SHP77 treated with DMSO at 0.1 percent for 48 hours (cell line): ENCODE data around the gene LAMP5.

ENCODE experiments used
- DNase-seq: peaks from one replicate; lab custom pipeline; 2025; lab: John Stamatoyannopoulos, UW

The LAMP5 gene

DNA sequence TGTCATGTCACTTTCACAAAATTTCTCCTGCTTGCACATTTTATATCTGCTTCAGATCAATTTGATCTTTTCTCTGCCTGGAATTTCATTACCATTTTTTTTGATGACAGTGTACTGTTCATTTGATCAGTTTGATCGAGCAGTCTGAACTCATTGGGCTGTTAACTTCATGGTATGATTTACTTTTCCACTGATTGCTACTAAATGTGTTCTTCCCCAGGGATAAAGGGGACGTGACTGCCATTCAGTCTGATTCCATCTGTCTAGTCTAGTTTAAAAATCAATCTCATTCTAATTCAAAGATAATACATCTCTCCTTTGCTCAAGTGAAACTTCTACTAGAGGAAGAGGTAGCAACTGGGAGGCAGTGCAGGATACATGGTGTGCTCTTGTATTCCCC is 21.1 kb downstream of the LAMP5 start:
- no peak for DNase-seq

DNA sequence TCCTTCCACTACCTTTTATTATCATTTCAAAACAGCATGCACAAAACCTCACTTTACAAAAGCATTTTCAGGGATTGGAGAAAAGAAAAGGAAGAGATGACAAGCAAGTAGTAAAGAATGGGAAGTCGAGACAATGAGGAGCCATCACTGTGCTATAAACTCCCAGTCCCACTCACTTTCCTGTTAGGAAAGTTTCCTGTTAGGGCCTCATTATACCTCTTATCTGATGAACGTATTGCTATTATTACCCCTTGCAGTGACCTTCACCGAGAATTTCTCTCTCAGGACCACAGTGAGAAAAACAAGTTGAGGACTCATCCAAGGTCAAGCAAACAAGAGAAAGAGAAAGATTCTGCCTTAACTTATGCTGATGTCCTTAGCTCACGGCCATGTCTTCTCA is 28.8 kb downstream of the LAMP5 start:
- DNase-seq = no peak

DNA sequence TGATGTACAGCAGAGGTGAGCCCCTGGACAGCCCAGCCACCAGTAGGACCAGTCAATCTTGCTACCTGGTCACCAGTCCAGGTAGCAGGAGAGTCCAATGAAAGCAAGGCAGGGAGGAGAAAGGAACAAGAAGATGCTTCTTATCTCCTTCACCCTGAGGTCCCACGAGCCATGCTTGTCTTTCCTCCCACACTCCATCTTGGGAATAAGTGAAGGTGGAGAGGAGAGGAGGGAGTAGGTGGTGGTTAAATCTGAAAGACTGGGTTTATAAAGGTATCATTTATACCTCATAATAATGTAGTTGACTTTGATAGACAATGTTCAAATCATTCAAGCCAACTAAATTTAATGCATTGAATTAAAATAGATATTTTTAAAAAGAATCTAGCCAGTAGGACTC is 35.9 kb downstream of the LAMP5 start:
- no peak for DNase-seq

DNA sequence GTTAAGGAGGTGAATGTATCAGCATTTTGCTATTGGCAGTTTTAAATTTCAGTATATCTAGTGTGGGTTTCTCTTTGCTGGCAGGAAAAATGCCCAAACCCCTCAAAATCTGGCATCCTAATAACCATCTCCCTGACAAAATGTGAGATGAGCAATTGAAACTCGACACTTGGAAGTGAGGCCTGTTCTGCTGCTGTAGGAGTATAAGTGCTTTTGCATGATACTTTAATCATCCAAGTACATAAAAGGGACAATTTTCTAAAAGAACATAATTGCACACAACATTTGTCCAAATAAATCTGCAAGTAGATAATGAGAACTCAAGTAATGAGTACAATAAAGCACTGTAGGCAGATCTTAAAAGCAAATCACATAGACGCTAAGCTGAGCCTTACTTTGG is 36.5 kb downstream of the LAMP5 start:
- DNase-seq = no peak

DNA sequence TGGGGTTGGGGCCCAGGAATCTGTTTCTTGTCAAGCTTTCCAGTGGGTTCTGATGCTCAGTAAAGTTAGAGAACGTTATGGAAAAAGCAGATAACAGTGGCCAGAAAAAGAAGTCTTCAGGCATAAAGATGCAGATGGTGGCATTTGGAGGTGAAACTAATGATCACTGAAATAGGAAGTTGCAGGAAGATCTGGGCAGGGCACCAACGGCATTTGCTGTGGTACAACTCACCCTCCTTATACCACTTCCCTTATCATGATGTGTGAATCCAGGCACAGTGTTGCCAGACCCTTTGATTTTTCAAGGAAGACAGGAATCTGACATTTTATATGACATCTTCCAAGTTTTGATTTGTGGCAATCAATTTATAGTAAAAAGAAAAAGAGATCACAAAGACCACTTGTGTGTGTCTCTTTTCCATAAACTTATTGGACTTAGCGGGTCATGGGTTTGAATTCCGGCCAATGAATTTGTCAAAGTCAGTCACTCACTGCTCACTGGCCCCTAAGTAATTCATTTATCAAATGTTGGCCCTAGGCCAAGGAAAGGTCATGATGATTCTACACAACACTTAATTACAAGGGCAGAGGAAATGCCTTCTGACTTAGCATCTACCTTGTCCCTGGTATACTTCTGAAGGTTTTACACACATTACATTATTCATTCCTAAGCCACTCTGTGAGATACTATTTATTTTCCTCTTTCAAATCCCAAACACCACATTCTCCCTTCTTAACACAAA is 37.6 kb downstream of the LAMP5 start:
- no peak for DNase-seq

DNA sequence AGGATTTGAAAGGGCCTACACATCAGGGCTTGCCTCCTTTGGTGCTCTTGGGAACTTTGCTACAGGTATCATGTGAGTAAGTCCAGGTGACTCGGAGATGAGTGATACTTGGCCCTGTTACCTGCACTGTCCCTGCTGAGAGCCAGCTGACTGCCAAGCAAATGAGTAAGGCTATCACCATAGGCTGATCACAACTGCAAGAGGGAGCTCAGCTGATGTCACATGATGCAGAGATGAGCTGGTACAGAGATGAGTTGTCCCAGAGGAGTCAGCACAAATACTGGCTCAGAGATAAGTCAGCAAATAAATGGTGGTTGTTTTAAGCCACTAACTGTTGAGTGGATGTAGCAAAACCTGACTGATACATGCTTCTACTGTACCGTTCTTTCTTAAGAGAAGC is 41.4 kb downstream of the LAMP5 start:
- DNase-seq = no peak

DNA sequence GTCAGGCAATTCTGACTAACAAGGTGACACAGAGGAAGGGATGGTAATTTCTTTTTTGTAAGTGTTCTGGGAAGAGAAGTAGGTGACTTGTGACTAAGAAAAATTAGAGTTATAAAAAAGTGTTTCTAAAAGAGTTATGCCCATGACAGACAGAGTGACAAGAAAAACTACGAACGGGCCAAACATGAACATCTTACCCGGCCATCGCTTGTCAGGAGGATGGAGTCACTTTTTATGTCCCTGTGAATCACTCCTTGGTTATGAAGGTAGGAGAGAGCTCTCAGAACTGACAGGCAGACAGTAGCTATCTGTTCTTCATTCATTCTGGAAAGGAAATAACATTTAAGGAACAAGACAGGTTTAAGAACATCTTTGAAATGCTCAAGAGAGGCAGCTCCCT is 43.0 kb downstream of the LAMP5 start:
- DNase-seq = no peak

DNA sequence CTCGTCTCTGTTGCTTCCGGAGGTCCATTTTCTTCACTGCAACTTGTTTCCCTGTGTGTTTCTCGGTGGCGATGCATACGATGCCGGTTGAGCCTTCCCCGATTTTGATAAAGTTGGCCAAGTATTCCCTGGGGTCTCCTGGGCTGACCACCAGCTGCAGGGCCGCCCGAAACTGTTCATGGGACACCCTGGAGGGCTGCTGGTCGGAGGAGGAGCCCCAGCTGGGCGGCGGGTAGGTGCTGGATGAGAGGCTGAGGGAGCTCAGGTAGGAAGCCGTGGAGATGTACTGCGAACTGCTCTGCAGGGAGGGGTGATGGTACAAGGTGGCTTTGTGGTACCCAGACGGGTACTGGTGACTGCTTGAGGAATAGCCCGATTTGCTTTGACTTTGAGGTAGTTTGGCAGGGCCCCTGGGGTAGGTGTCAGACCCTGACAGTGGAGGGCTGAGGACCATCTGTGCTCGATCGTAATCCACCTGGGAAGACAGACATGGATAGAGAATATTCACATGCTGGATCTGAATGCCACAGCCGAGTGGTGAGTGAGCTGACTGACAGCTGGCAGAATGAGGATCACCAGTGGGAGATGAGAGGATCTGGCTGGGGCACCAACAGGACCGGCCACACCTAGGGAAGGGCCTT is 51.6 kb downstream of the LAMP5 start:
- DNase-seq = no peak

DNA sequence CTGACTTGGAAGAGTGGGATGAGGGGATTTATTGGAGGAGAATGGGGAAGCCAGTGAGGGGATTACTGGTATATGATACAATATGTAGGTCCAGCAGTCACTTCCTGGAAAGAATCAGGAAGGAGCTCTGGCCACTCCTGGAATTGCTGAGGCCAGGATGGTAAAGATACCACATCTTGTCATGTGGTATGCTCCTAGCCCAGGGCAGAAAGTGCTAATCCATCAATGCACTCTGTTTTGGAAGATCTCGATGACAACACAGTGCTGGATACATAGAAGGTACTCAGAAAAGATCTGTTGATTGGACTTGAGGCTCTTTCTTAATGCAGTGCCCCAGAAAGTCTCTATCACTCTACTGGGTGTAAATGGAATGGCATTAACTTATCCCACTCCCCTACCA is 52.6 kb downstream of the LAMP5 start:
- no peak for DNase-seq

DNA sequence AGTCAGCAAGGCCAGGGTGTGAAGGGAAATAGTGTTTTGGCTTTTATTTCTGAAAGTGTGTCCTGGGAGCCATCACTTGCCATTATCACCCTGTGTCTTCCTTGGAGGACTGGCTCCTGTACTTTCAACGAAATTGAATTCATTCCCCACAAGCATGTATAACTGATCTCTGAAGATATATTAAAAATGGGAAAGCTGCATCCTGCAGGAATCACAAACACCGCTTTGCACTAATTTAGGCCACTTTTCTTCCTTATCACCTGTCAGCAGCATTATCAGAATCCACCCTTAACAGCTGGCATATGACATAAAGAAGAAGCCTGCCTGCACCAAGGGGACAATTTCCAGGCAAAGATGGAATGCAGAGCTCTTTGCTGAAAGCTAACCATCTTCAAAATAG is 56.2 kb downstream of the LAMP5 start:
- no peak for DNase-seq

DNA sequence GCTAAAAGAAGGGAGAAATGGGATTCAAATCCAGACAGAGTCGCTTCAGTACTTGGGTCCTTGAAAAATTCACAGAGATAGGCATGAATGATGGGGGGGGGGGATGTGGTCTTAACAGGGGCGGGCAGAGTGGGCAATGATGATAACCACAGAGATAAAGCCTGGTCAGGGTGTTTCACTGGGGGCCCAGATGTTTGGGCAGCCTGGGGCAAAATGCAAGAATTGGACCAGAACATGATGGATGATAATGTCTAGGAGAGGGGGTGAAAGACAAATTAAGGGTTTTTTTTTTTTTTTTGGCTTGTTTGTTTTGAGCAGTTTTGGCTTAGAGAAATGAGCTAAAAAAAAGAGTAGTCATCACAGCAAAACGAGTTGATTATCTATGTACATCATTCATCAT is 57.4 kb downstream of the LAMP5 start:
- DNase-seq = no peak

DNA sequence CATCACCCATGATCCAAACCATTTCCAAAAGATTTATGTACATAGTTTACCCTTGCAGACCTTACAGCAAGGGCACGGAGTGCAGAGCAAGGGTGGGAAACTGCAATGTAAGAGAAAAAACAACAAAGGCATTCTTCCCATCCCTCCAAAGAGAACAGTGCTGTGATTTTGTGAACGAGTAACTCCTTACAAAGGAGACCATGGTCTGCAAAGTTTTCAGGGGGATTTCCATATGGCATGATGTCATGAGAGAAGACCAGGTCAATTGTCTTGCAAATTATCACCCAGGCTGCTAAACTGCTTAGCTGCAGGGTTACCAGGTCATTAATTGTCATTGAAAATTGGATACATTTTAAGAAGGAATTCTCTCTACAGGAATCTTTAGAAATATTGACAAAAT is 58.3 kb downstream of the LAMP5 start:
- DNase-seq = no peak

DNA sequence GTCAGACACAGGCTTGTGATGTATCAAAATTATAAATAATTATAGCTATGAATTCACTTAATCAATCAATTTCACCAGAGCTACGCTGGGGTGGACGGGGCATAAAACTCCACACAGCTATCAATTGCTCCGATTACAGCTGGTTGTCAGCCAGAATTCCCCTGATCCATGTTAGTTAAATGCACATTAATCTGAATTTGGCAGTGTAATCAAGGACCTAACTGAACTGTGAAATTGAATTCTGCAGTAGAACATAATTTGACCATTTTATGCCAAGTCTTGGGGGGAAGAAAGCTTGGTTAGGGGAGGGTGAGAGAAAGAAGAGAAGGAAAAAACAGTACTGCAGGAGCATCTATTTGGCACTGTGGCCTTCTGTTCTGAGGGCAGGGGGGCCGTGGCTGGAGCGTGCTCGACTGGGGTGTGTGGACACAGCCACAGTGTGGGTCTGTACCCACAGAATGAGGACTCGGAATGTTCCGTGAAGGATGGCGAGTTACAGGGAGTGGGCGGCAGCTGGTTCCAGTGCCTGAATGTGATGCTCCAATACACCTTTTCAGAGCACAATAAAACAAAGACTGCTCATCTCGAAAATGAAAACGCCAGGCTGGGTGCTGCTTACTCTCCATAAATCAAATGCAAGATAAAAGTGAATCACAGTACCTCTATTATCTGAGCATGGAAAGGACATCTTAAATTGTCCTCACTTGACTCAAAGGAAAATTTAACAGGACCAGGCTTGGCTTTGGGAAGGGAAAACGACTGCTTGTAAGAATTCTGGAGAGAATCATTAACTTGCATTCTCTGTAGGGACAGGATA is 59.2 kb downstream of the LAMP5 start:
- no peak for DNase-seq

DNA sequence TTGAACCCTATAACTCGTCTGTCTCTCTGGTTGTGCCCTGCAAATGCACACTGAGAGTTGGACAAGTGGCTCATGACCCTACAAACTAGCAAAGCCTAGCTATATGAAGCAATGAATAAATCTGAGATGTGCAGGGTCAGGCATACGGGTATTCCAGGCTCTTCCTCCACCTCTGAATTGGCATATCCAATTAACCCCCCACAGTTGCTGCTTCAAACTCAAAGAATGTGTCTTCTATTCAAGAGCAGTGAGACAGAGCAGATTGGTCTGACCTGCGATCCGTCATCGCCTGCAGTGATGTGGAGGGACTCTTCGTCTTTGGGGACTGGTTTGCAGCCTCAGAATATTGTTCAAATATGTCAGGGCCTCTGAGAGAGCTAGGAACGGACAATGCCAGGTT is 59.8 kb downstream of the LAMP5 start:
- DNase-seq = no peak

DNA sequence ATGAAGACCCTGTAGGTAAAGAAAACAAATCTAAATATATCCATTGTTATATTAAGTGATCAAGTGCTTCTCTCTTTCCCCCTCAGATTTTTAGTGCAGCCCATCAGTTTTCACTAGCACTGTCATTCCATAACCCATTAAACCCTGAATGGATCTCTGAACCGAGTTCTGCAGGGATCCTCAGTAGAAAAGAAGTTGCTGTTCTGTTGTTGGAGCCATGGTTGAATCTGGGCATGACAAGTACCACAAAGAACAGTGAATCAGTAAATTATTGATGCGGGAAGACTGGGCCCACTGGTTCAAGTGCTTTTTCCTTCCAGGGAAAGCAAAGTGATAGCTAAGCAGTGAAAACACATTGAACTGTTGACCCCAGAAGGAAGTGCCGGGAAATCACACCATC is 60.4 kb downstream of the LAMP5 start:
- no peak for DNase-seq

DNA sequence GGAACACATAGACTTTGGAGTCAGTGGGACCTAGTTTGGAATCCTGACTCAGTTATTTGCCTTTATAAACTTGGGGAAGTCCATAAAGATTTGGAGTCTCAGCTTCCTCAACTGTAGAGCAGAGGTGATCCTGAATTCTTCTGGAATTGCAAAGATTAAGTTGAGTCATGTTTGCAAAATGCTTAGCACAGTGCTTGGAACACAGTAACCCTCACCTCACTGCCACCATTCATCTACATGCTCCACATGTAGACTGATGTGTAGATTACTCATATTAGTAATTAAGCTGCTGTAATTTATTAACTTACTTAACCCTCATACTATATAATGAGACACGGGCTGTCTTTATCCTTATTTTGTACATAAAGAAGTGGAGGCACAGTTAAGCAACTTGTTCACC is 61.4 kb downstream of the LAMP5 start:
- no peak for DNase-seq

DNA sequence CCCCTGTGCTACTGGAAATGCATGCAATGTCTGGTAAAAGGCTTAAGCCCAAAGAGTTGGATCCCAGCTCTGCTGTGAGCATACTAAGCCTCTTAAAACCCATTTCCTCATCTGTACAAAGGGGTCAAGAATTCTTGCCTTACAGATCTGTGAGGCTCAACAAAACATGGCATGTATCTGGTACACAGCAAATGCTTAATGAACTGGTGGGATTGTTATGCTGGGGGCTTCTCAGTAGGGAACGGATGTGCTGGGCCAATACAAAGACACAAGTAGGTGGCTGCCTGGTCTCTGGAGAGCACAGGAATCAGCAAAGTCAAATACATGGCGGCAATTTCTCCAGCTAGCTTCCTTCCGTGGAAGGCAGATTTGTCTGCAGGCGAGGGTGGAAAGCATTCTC is 62.3 kb downstream of the LAMP5 start:
- DNase-seq = no peak

DNA sequence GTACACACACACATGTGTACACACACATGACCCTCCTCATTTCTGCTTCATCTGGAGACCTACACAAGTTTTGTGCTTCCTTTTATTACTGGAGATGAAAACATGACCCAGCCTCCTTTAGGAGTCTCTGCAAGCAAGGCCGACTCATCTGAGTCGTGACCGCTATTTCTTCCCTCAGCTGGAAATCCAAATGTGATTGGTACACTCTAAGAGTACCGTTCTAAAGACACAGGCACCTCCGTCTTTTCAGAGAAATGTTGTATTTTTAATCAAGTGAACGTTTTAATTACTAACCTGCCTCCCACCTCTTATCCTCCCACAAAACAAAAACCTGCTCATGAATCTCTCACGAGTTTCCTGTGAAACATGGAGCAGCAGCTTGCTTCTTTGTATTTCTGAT is 63.0 kb downstream of the LAMP5 start:
- DNase-seq = no peak

DNA sequence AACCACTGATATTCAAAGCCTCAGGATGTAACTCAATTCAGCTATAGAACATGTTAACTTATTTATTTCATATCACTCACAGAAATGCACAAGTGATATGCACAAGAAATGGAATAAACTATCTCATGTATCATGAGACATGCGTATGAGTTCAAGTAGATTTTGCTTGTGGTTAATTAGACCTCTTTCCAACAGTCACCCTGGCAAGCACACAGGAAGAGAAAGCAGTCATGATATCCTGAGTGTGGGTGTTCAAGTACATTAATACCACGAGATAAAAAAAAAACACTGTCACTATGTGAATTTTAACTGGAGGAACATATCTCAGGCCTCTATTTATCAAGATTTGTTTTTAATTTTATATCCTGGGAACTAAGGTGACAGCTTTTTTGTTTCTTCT is 64.2 kb downstream of the LAMP5 start:
- DNase-seq = no peak
